HEK293 (cell line): ENCODE results near the gene RPRD1A.

Source experiments
- EGR2 ChIP-seq: fragments of 450-650 bp; formaldehyde crosslinking; IDR thresholded peaks from 2 replicates; pipeline ENCODE4 v1.5.1; 2016; ENCODE audit warnings: low read depth, missing biosample characterization, missing genetic modification characterization
- IKZF3 ChIP-seq: fragments of 450-650 bp; IDR thresholded peaks from 2 replicates; pipeline ENCODE4 v1.5.0; 2018; ENCODE audit warnings: missing biosample characterization, mild to moderate bottlenecking, missing genetic modification characterization, moderate library complexity
- KLF16 ChIP-seq: fragments of 450-650 bp; formaldehyde crosslinking; IDR thresholded peaks from 2 replicates; pipeline ENCODE4 v1.5.1; 2017; ENCODE audit warnings: missing biosample characterization, missing genetic modification characterization
- PATZ1 ChIP-seq: fragments of 450-650 bp; formaldehyde crosslinking; IDR thresholded peaks from 2 replicates; pipeline ENCODE4 v1.5.1; 2016; ENCODE audit warnings: missing biosample characterization, missing genetic modification characterization
- PRDM10 ChIP-seq: fragments of 450-650 bp; formaldehyde crosslinking; IDR thresholded peaks from 2 replicates; pipeline ENCODE4 v1.5.1; 2016; ENCODE audit warnings: missing biosample characterization, missing genetic modification characterization
- SCRT1 ChIP-seq: fragments of 450-650 bp; formaldehyde crosslinking; IDR thresholded peaks from 2 replicates; pipeline ENCODE4 v1.5.1; 2016; ENCODE audit warnings: missing biosample characterization, missing genetic modification characterization, borderline replicate concordance
- TRIM28 ChIP-seq: IDR thresholded peaks from 2 replicates; pipeline ENCODE4 v1.6.1; 2011; ENCODE audit warnings: low read length, control low read depth, borderline replicate concordance
- WT1 ChIP-seq: fragments of 450-650 bp; formaldehyde crosslinking; IDR thresholded peaks from 2 replicates; pipeline ENCODE4 v1.5.1; 2016; ENCODE audit warnings: missing biosample characterization, missing genetic modification characterization
- YY1 ChIP-seq: fragments of 450-650 bp; formaldehyde crosslinking; IDR thresholded peaks from 2 replicates; pipeline ENCODE4 v1.5.1; 2018; ENCODE audit warnings: missing biosample characterization, missing genetic modification characterization
- YY2 ChIP-seq: fragments of 450-650 bp; formaldehyde crosslinking; IDR thresholded peaks from 2 replicates; pipeline ENCODE4 v1.5.1; 2016; ENCODE audit warnings: missing biosample characterization, missing genetic modification characterization
- ZBTB17 ChIP-seq: fragments of 450-650 bp; formaldehyde crosslinking; IDR thresholded peaks from 2 replicates; pipeline ENCODE4 v1.5.1; 2016; ENCODE audit warnings: missing biosample characterization, missing genetic modification characterization
- ZBTB6 ChIP-seq: fragments of 450-650 bp; formaldehyde crosslinking; IDR thresholded peaks from 2 replicates; pipeline ENCODE4 v1.5.1; 2017; ENCODE audit warnings: missing biosample characterization, missing genetic modification characterization
- ZNF221 ChIP-seq: fragments of 450-650 bp; formaldehyde crosslinking; IDR thresholded peaks from 2 replicates; pipeline ENCODE4 v1.5.1; 2017; ENCODE audit warnings: missing biosample characterization, missing genetic modification characterization, borderline replicate concordance
- ZNF239 ChIP-seq: fragments of 450-650 bp; formaldehyde crosslinking; IDR thresholded peaks from 2 replicates; pipeline ENCODE4 v1.5.1; 2016; ENCODE audit warnings: missing biosample characterization, missing genetic modification characterization
- ZNF24 ChIP-seq: fragments of 450-650 bp; formaldehyde crosslinking; IDR thresholded peaks from 2 replicates; pipeline ENCODE4 v1.5.1; 2016; ENCODE audit warnings: missing biosample characterization, missing genetic modification characterization
- ZNF341 ChIP-seq: fragments of 450-650 bp; formaldehyde crosslinking; IDR thresholded peaks from 2 replicates; pipeline ENCODE4; 2016; ENCODE audit warnings: low read depth, missing biosample characterization, missing genetic modification characterization
- ZNF362 ChIP-seq: fragments of 450-650 bp; formaldehyde crosslinking; IDR thresholded peaks from 2 replicates; pipeline ENCODE4 v1.5.1; 2016; ENCODE audit warnings: missing biosample characterization, missing genetic modification characterization
- ZNF398 ChIP-seq: fragments of 450-650 bp; formaldehyde crosslinking; IDR thresholded peaks from 2 replicates; pipeline ENCODE4 v1.5.1; 2017; ENCODE audit warnings: missing biosample characterization, missing genetic modification characterization
- ZNF629 ChIP-seq: fragments of 450-650 bp; formaldehyde crosslinking; IDR thresholded peaks from 2 replicates; pipeline ENCODE4 v1.5.1; 2017; ENCODE audit warnings: missing biosample characterization, missing genetic modification characterization
- ZNF639 ChIP-seq: fragments of 450-650 bp; formaldehyde crosslinking; IDR thresholded peaks from 2 replicates; pipeline ENCODE4 v1.5.1; 2016; ENCODE audit warnings: missing biosample characterization, missing genetic modification characterization
- ZNF658 ChIP-seq: fragments of 450-650 bp; formaldehyde crosslinking; IDR thresholded peaks from 2 replicates; pipeline ENCODE4; 2016; ENCODE audit warnings: missing biosample characterization, missing genetic modification characterization
- ZNF660 ChIP-seq: fragments of 450-650 bp; IDR thresholded peaks from 2 replicates; pipeline ENCODE4 v1.5.1; 2018; ENCODE audit warnings: missing biosample characterization, mild to moderate bottlenecking, missing genetic modification characterization
- ZNF707 ChIP-seq: fragments of 450-650 bp; formaldehyde crosslinking; IDR thresholded peaks from 2 replicates; pipeline ENCODE4 v1.5.1; 2016; ENCODE audit warnings: missing biosample characterization, missing genetic modification characterization
- ZNF768 ChIP-seq: fragments of 450-650 bp; formaldehyde crosslinking; IDR thresholded peaks from 2 replicates; pipeline ENCODE4 v1.5.1; 2018; ENCODE audit warnings: missing biosample characterization, mild to moderate bottlenecking, missing genetic modification characterization
- ZNF792 ChIP-seq: fragments of 450-650 bp; formaldehyde crosslinking; IDR thresholded peaks from 2 replicates; pipeline ENCODE4 v1.5.1; 2016; ENCODE audit warnings: missing biosample characterization, missing genetic modification characterization

Gene RPRD1A

GRCh38 chr18:35972197-35973000 lies 95.0 kb downstream of the RPRD1A start, which contains the start of gene RMP24 (continued):
- no peak for TF ChIP-seq ZNF658 (tag by site-specific recombination)
- peak; percentile 47 for TF ChIP-seq YY1 (tag by site-specific recombination)
- TF ChIP-seq ZNF362 (tag by site-specific recombination), result no peak
- TF ChIP-seq ZBTB17 (tag by site-specific recombination), result peak; percentile 79
- peak; percentile 75; the same call in 1 of the 2 replicates for TF ChIP-seq ZNF341 (tag by site-specific recombination)
- peak; percentile 16; the same call in 1 of the 2 replicates for TF ChIP-seq IKZF3 (tag by site-specific recombination)
- TF ChIP-seq PRDM10 (tag by site-specific recombination), result peak; percentile 60; the same call in 1 of the 2 replicates
- peak; percentile 64 for TF ChIP-seq EGR2
- TF ChIP-seq ZNF639 (tag by site-specific recombination), result 0 out of 2 replicates have a peak, but pooled peaks have one; percentile 39
- peak; percentile 37; the same call in 1 of the 2 replicates for TF ChIP-seq YY2 (tag by site-specific recombination)
- TF ChIP-seq ZNF24 (tag by site-specific recombination), result peak; percentile 62; the same call in 1 of the 2 replicates
- 0 out of 2 replicates have a peak, but pooled peaks have one; percentile 19 for TF ChIP-seq WT1 (tag by site-specific recombination)
- TF ChIP-seq ZNF768, result no peak; the same call in 1 of the 2 replicates
- peak; percentile 98 for TF ChIP-seq KLF16
- TF ChIP-seq PATZ1 (tag by site-specific recombination), result peak; percentile 80
- TF ChIP-seq ZNF792 (tag by site-specific recombination), result no peak
- no peak for TF ChIP-seq ZNF707 (tag by site-specific recombination)
- no peak for TF ChIP-seq ZNF221 (tag by site-specific recombination)
- TF ChIP-seq ZNF239 (tag by site-specific recombination), result no peak
- no peak for TF ChIP-seq SCRT1 (tag by site-specific recombination)
- peak; percentile 88 for TF ChIP-seq TRIM28
- peak; percentile 93 for TF ChIP-seq ZBTB6 (tag by site-specific recombination)
- TF ChIP-seq ZNF398 (tag by site-specific recombination), result peak; percentile 64
- TF ChIP-seq ZNF629 (tag by site-specific recombination), result peak; percentile 73
- TF ChIP-seq ZNF660 (tag by site-specific recombination), result peak; percentile 97
